HG03565 (cell line): Measurements from ENCODE around the gene SCN7A.
"Not testable (repeated sequence)": the region's sequence is repeated elsewhere in the genome, so short reads cannot be mapped to it uniquely, and the experiment has no call there.

ENCODE experiments used
- ATAC-seq: cut with Tn5 transposase; IDR thresholded peaks from one replicate; pipeline ENCODE4 v1.9.1; 2021; ENCODE audit warnings: mild to moderate bottlenecking, moderate library complexity; ENCODE audit not compliant: unreplicated experiment

The SCN7A gene

DNA sequence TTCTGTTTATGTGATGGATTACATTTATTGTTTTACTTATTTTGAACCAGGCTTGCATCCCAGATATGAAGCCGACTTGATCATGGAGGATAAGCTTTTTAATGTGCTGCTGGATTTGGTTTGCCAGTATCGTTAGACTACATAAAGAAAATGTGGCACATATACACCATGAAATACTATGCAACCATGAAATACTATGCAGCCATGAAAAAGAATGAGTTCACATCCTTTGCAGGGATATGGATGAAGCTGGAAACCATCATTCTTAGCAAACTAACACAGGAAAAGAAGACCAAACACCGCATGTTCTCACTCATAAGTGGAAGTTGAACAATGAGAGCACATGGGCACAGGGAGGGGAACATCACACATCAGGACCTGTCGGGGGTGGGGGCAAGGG is 38.2 kb downstream of the SCN7A start:
- not testable (repeated sequence) for ATAC-seq

DNA sequence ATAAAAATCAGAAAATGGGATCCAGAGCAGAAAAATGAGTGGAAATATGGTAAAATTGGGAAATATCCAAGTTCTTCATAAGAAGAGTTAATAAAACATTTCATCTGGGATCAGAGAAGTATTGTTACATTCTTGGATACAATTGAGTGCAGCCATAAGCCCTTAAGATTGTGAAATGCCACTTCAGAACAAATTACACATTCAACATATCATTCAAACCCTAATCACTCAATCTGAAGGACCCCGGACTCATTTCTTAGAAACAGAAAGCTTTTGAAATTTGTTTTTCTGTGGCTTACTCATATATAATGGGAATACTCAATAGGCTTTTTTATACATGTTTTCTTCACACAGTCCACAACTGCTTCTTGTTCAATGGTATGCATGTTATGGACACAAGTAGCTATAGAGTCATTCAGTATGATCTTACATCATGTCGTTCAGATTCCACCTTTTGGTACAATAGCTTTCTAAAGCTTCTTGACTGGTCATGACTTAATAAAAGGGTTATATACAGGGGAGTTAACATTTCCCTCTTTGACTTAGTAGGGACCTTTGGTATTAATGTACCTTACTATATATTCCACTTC is 39.9 kb downstream of the SCN7A start:
- ATAC-seq, result no peak

GRCh38 chr2:166451468-166451867 is 42.6 kb downstream of the SCN7A start:
- no peak for ATAC-seq

DNA sequence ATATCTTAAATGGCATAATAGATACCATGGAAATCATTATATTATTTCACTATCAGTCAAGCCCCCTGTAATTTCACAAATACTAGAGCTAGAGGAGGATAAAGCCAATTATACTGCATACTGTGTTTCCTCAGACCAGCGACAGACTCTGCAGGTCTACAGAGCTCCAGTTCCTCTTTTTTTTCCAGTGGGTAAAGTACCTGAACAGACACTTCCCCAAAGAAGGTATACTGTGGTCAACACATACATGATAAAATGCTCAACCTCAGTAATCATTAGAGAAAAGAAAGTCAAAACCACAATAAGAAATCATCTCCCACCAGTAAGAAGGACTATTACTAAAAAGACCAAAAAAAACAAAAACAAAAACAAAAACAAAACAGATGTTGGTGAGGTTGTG is 44.6 kb downstream of the SCN7A start:
- ATAC-seq, result peak; percentile 87

DNA sequence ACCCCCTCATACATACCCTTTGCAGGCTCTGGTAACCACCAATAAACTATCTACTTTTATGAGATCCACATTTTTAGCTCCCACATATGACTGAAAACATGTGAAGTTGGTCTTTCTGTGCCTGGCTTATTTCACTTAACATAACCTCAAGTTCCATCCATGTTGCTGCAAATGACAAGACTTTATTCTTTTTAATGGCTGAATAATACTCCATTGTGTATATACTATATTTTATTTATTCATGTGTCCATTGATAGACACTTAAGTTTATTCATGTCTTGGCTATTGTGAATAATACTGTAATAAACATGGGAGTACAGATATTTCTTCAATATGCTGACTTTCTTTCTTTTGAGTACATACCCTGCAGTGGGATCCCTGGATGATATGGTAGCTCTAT is 45.9 kb downstream of the SCN7A start:
- no peak for ATAC-seq

DNA sequence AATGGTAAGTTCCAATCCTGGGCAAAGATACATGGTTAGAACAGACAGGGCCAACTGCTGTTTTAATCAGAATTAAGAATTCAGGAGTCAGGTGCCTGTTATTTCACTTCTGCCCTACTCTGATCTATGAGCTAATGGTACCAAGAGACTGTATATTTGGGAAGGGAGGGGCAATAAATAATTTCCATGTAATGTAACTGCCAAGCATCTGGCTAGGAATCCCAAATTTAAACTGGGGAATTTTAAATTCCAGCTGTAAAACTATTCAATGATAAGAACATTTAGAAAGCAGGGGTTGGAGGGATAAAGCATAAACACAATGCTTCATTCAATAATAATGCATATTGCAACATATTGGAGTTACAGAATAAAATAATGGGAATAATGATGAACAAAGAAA is 49.7 kb downstream of the SCN7A start:
- no peak for ATAC-seq

- ATAC-seq, result no peak
These were observed 53.7 kb downstream of the SCN7A start for GRCh38 chr2:166440313-166440712.

DNA sequence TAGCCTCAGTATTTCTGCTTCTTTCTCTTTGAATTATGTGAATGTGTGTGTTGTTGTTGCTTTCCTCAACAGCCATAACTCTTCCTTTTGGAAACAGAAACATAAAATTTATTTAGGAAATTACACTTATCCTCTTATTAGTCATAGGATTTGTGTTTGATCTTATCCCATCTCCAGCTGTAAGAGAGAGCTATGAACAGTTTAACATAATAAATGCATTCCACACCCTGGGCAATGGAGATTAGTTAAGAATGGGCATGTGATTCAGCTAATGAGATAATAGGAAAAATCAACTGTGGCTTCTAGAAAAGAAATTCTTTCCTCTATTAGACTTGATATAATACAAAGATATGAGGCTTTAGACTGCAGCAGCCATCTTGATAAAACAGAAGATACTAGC is 55.0 kb downstream of the SCN7A start:
- ATAC-seq, result no peak

DNA sequence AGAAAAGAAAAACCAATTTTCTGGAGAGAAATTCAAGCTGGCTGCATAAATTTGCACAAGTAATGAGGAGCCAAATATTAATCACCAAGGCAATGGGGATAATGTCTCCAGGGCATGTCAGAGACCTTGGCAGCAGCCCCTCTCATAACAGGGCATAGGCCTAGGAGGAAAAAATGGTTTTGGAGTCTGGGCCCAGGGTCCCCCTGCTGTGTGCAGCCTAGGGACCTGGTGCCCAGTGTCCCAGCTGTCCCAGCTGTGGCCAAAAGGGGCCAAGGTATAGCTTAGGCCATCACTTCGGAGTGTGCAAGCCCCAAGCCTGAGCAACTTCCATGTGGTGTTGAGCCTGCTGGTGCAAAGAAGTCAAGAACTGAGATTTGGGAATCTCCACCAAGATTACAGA is 57.1 kb downstream of the SCN7A start:
- ATAC-seq, result no peak

DNA sequence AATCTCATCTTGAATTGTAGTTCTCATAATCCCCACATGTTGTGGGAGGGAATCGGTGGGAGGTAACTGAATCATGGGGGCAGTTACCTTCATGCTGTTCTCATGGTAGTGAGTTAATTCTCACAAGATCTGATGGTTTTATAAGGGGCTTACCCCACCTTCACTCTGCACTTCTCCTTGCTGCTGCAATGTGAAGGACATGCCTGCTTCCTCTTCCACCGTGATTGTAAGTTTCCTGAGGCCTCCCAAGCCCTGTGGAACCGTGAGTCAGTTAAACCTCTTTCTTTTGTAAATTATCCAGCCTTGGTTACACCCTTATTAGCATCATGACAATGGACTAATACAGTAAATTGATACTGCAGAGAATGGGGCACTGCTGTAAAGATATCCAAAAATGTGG is 57.9 kb downstream of the SCN7A start:
- ATAC-seq, result no peak

DNA sequence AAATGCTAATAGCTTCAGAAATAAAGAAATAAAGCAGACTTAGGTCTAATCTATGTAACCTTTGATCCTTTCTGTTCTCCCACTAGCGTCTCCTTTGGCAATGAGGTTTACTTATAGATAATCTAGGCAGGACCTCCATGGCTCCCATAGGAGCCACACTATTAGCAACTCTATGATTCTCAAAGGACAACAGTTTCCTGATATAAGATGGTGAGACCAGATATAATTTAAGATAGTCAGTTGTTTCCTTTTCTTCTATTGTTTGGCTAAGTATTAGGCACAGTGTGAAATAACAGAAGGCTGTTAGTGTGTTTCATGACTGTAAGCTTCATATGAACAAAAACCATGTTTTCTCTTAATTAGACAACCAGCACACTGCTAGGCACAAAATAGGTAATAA is 59.6 kb downstream of the SCN7A start:
- ATAC-seq, result no peak

DNA sequence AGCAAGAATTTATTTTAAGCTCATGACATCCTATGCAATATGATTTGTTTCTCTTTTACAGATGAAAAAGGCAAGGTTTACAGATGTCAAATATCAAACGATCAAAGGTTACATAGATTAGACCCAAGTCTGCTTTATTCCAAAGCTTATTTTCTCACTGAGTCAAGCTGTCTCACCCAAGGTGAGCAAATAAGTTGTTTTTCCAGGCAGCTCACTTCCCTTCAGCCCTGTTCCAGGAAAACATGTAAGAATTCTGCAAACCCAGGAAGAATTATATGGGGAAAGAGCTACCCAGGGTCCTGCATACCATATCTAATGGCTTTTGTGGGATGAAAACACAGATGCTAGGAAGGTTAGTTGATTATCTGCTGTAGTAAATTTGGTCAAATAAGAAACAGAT is 60.6 kb downstream of the SCN7A start:
- no peak for ATAC-seq

GRCh38 chr2:166432331-166432730 is 61.7 kb downstream of the SCN7A start:
- ATAC-seq, result no peak

DNA sequence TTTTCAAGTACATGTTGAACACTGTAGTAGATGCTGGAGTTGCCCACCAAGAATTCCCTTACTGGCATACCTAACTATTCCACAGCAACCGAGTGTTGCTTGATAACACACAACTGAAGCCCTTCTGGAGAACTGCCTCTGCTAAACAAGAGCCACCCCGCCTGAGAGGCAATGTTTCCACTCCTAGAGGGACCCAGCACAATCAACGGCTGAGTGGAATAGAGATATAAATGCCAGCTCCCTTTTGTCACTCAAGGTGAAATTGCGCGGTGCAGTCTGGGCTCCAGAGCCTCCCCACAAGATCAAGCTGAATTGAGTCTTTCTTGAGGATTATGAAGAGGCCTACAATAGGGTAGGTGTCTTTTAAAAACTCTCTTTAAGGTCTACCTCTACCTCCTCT is 69.2 kb downstream of the SCN7A start:
- no peak for ATAC-seq

- ATAC-seq, result no peak
These were observed 74.5 kb downstream of the SCN7A start for GRCh38 chr2:166419616-166419934.

DNA sequence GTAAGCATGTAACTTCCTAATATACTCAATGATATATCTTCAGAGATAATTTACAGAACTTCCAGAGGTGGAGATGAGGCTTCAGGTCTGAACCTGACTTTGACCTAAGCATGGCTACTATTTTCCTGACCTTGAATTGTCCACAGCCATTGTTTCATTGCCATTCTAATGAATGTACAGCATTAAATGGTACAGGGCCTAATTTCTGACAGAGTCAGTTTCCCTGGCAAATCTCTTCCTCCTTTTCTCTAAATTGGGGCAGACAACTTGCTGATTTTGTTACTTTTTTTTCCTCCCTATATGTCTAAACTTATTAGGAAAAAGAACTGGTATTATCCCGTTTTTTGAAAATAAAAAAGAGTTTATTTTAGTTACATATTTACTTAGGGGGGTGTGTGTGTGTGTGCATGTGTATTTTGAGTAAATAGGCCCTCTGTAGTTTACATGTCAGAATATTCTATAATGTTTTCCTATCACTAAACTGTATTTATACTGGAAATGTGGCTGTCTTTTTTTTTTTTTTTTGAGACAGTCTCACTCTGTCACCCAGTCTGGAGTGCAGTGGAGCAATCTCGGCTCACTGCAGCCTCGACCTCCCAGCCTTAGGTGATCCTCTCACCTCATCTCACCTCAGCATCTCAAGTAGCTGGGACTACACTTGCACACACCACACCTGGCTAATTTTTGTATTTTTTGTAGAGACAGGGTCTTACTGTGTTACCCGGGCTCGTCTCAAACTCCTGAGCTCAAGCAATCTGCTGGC is 75.0 kb downstream of the SCN7A start:
- no peak for ATAC-seq

DNA sequence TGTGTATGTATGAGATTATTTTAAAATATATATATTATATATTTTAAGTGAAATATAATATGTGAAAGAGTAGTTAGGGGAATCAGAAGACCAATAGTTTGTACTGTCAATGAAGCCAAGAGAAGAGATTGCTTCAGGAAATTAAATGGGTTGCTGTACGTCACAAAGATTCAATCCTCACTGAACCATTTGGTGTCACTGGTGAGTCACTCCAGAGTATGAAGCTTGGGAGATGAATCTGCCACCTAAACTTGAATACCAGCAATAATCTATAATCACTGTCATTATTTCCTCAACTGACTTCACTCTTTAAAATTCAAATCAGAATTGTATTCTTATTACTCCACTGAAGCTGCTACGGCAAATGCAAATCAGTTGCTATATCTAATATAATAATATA is 76.4 kb downstream of the SCN7A start:
- ATAC-seq, result peak; percentile 40

GRCh38 chr2:166413255-166413654 is 80.8 kb downstream of the SCN7A start:
- no peak for ATAC-seq

GRCh38 chr2:166411473-166412230 is 82.4 kb downstream of the SCN7A start:
- no peak for ATAC-seq

DNA sequence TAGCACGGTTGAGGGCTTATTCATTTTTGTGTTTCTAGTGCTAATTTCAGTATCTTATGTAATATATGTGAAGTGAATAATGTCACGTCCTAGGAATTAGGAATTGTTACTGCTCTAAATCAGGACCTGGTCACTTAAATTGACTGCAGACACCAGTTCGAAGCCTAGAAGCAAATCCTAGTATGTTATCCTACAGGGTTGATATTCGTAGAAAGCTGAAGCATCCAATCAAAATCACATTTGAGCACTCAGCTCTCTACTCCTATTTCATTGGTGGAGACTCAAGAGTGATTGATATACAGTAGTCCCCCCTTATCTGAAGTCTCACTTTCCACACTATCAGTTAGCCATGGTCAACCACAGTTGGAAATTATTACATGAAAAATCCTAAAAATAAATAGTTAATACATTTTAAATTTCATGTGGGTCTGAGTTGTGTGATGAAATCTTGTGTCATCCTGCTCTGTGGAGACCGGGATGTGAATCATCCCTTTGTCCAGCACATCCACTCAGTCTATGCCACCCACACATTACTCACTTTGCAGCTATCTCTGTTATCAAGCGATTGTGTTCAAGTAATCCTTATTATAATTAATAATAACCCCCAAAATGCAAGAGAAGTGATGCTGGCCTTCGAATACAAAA is 83.1 kb downstream of the SCN7A start:
- no peak for ATAC-seq

GRCh38 chr2:166407746-166408145 is 86.3 kb downstream of the SCN7A start:
- not testable (repeated sequence) for ATAC-seq

DNA sequence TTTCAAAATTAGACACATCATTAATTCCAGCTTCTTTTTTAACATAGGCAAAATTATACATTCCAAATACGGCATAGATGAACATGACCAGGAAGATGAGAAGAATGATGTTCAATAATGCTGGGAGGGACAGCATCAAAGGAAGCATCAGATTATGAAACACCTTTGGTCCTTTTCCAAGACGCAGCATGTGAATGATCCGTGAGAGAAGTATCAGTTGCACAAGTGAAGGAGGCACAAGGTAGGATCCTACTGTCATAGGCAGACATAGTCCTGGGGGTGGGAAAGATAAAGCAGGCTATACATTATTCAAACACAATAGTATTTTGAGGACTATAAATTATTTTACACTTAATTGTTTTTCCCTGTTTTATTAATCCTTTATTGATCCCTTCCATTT is 87.7 kb downstream of the SCN7A start:
- no peak for ATAC-seq
